PFSK-1 (cell line): ENCODE results near the gene PCDHB12. TPM values are rescaled to one million over a fixed set of nuclear protein-coding genes. Genes with fewer than 3 reads are reported as not detected.
"Not testable (repeated sequence)": the region's sequence is repeated elsewhere in the genome, so short reads cannot be mapped to it uniquely, and the experiment has no call there.

Source experiments
- FOXP2 ChIP-seq: optimal IDR thresholded peaks from 2 replicates; pipeline ENCODE3; 2011; ENCODE audit warnings: borderline replicate concordance, control low read depth, inconsistent platforms; ENCODE audit not compliant: insufficient read depth; ENCODE audit errors: extremely low read length, extremely low read depth
- POLR2AphosphoS5 ChIP-seq: IDR thresholded peaks from 2 replicates; pipeline ENCODE4 v1.6.1; 2012; ENCODE audit warnings: low read depth, mild to moderate bottlenecking, control low read depth, low read length, moderate library complexity
- REST ChIP-seq, 2 experiments: IDR thresholded peaks; 2 replicates each; pipeline versions ENCODE4 v1.6.1 to v1.8.0; 2011 to 2012; ENCODE audit warnings: low read depth in 2 of 2, low read length in 2 of 2, control low read depth in 1 of 2, inconsistent platforms in 1 of 2, mild to moderate bottlenecking in 1 of 2, moderate library complexity in 1 of 2; ENCODE audit not compliant: insufficient read depth in 1 of 2
- SIN3A ChIP-seq: IDR thresholded peaks from 2 replicates; pipeline ENCODE4 v1.6.1; 2012; ENCODE audit warnings: mild to moderate bottlenecking, low read length, moderate library complexity, borderline replicate concordance; ENCODE audit not compliant: insufficient read depth
- TAF1 ChIP-seq: IDR thresholded peaks from 2 replicates; pipeline ENCODE4 v1.6.1; 2012; ENCODE audit warnings: low read length, control low read depth, borderline replicate concordance; ENCODE audit not compliant: insufficient read depth
- polyA plus RNA-seq: library from polyadenylated mRNA; unstranded; fragments of >200 nt; gene quantifications from one replicate; pipeline ENCODE4 v1.2.1, GENCODE V29; 2012; ENCODE audit warnings: low read depth, missing spikeins; ENCODE audit not compliant: insufficient read length

PCDHB12 gene
- polyA plus RNA-seq, result 0.33 TPM

- no peak for TF ChIP-seq POLR2AphosphoS5
- no peak for TF ChIP-seq REST (IDR thresholded peaks at IDR 0.05; ENCODE audit: insufficient read depth in 1 of 2, low read depth in 2 of 2, low read length in 2 of 2)
- no peak for TF ChIP-seq TAF1
- TF ChIP-seq SIN3A, result no peak
- no peak for TF ChIP-seq FOXP2
Measured at GRCh38 chr5:141208478-141208877, at the start of gene PCDHB12. TSS of gene PCDHB12 (plus strand) at chr5:141208719. CDS start at chr5:141208908, 189 bp downstream.

- TF ChIP-seq FOXP2 (no peak), TAF1 (no peak), SIN3A (no peak), POLR2AphosphoS5 (no peak), REST (IDR thresholded peaks at IDR 0.05; ENCODE audit: insufficient read depth in 1 of 2, low read depth in 2 of 2, low read length in 2 of 2) (no peak)
Measured at GRCh38 chr5:141172381-141173204, 35.9 kb upstream of the PCDHB12 start, which contains the start of gene PCDHB7. TSS of gene PCDHB7 (plus strand) at chr5:141172644. CDS start at chr5:141172836, 192 bp downstream.

GRCh38 chr5:141175933-141176332 lies 32.6 kb upstream of the PCDHB12 start:
- TF ChIP-seq POLR2AphosphoS5, result no peak
- no peak for TF ChIP-seq REST (IDR thresholded peaks at IDR 0.05; ENCODE audit: insufficient read depth in 1 of 2, low read depth in 2 of 2, low read length in 2 of 2)
- no peak for TF ChIP-seq FOXP2
- TF ChIP-seq TAF1, result no peak
- TF ChIP-seq SIN3A, result no peak

GRCh38 chr5:141177577-141178191 lies 30.8 kb upstream of the PCDHB12 start, which contains the start of gene PCDHB8:
TSS of gene PCDHB8 (plus strand) at chr5:141177790. CDS start at chr5:141178035, 245 bp downstream.
- not testable (repeated sequence) for TF ChIP-seq POLR2AphosphoS5; REST (IDR thresholded peaks at IDR 0.05; ENCODE audit: insufficient read depth in 1 of 2, low read depth in 2 of 2, low read length in 2 of 2); FOXP2
